GM12864 (cell line): ENCODE data around the gene PDLIM1.

Experiments used
- DNase-seq: peaks from one replicate; pipeline ENCODE4 v3.0.0-alpha.2; 2011; ENCODE audit warnings: low read depth
- H3K4me3 ChIP-seq: 2 replicates; pipeline ENCODE4 v1.5.1; 2011; ENCODE audit warnings: mild to moderate bottlenecking, low read depth, low read length, control low read depth
- TF ChIP-seq, protein P1 (sequence below): IDR thresholded peaks from 2 replicates; pipeline ENCODE4 v1.5.1; 2011; ENCODE audit warnings: low read depth, mild to moderate bottlenecking, moderate library complexity, low read length, control low read depth, inconsistent platforms; ENCODE audit errors: missing control alignments

The PDLIM1 gene, protein sequence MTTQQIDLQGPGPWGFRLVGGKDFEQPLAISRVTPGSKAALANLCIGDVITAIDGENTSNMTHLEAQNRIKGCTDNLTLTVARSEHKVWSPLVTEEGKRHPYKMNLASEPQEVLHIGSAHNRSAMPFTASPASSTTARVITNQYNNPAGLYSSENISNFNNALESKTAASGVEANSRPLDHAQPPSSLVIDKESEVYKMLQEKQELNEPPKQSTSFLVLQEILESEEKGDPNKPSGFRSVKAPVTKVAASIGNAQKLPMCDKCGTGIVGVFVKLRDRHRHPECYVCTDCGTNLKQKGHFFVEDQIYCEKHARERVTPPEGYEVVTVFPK

DNA sequence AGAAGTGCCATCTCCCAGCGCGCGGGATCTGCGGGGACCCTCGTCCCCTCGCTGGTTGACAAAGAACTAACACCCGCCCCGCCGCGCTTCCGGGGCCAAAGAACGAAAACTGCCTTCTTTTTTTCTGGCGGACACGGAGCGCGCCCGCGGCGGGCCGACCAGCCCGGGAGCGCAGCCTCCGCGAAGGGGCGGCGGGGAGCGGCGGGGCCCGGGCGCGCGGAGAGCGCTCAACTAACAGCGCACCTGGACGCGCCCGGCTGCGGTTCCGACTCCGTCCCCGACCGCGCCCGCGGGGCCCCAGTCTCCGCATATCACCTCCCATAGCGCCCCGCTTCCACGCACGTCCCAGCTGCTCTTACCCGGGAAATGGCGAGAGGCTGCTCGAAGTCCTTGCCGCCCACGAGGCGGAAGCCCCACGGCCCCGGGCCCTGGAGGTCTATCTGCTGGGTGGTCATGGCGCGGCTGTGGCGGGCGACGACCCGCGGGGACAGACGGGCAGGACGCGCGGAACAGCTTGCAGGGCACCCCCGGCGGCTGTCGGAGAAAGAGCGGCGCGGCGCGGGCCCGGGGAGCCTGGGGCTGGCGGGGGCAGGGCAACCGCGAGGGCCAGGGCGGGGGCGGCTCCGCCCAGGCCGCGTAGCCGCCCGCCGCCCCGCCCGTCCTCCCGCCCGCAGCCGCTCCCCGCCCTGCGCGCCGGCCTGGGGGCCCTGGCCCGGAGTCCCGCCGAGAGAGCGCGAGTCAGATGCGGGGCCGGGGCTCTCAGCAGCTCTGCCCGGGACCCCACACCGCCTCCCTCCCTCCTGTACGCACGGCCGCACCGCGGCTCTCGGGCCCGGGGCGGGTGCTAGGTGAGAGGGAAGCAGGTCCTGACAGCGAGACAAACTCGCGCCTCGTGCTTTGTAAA, at the start of gene PDLIM1:
PDLIM1 (minus strand) TSS at position 543 of the 904 bp plus-strand sequence; CDS start at position 455, 88 bp downstream.
- DNase-seq = no peak
- peak within 1 kb of the TSS; percentile 96 for H3K4me3 ChIP-seq
- TF ChIP-seq, protein P1, sequence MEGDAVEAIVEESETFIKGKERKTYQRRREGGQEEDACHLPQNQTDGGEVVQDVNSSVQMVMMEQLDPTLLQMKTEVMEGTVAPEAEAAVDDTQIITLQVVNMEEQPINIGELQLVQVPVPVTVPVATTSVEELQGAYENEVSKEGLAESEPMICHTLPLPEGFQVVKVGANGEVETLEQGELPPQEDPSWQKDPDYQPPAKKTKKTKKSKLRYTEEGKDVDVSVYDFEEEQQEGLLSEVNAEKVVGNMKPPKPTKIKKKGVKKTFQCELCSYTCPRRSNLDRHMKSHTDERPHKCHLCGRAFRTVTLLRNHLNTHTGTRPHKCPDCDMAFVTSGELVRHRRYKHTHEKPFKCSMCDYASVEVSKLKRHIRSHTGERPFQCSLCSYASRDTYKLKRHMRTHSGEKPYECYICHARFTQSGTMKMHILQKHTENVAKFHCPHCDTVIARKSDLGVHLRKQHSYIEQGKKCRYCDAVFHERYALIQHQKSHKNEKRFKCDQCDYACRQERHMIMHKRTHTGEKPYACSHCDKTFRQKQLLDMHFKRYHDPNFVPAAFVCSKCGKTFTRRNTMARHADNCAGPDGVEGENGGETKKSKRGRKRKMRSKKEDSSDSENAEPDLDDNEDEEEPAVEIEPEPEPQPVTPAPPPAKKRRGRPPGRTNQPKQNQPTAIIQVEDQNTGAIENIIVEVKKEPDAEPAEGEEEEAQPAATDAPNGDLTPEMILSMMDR = peak; percentile 32

DNA sequence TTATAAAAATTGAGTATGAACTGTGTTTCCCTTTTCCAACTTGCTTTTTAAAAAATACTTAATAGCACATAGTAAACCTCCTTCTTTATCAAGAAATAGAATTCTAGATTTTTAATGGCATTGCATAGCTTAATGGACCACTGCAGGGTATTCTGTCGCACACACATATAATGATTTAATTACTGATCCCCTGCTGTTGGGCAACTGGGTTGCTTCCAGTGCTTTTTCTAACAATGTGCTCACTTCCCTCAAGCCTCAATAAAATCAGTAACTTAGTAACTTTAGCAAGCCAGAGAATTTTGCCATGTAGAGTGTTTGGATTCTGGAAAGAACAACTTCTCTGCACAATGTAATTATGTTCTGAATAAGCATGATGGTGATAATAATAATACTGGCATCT, 49.1 kb upstream of the PDLIM1 start:
- no peak overlapping the region for H3K4me3 ChIP-seq
- DNase-seq = no peak

DNA sequence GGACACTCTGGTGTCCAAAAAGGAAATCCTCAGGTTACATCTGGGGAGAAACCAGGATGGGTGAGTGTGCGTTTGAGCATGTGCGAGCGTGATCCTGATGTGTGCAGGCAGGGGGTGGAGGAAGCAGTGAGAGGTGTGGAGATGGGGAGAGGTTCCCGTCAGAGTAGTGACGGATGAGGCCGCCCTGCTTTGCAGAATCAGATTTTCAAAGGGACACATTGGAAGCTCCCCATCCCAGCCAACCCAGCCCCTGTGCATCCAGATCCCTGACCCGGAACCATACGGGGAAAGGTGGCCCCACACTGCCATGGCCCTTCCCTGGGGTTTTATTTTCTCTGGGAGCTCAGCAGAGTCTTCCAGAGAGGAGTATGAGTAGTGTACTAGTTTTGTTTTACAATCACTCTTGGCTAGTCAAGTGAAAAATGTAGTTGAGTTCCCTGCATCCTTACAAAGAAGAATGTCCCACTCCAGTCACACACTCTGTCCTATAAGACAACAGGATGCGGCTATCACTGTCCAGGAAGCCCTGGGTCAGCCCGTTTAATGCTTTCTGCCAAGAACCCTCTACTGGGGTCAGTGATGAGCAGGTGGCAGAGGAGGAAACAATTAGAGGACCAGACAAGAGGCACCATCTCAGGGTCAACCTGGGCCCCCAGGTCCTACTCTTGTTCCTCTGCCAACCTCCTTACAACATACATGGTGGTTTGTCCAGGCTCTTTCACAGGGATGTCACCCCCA, 46.8 kb upstream of the PDLIM1 start:
- TF ChIP-seq, protein P1 = no peak
- no peak overlapping the region for H3K4me3 ChIP-seq
- DNase-seq = no peak

More for the DNA sequence above, 49.1 kb upstream of the PDLIM1 start:
- TF ChIP-seq, protein P1 = no peak

DNA sequence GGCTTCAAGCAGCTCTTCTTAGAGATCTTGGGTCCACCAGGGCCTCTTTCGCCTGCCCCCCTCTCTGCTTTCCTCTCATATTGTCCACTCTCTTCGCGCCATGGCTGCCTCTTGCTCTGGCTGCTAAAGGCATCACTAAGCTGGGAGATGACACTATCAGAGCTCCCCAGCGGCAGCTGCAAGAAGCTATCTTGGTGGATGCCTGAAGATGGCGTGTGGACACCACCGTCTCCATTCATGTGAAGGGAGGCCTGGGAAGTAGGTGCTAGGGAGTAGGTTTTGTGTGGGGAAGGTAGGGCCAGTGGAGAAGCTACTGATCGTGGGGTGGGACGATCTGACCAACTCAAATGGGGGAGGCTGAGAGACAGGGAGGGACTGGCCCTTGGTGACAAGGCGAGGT, 45.9 kb upstream of the PDLIM1 start:
- TF ChIP-seq, protein P1 = no peak
- no peak overlapping the region for H3K4me3 ChIP-seq
- DNase-seq = no peak

DNA sequence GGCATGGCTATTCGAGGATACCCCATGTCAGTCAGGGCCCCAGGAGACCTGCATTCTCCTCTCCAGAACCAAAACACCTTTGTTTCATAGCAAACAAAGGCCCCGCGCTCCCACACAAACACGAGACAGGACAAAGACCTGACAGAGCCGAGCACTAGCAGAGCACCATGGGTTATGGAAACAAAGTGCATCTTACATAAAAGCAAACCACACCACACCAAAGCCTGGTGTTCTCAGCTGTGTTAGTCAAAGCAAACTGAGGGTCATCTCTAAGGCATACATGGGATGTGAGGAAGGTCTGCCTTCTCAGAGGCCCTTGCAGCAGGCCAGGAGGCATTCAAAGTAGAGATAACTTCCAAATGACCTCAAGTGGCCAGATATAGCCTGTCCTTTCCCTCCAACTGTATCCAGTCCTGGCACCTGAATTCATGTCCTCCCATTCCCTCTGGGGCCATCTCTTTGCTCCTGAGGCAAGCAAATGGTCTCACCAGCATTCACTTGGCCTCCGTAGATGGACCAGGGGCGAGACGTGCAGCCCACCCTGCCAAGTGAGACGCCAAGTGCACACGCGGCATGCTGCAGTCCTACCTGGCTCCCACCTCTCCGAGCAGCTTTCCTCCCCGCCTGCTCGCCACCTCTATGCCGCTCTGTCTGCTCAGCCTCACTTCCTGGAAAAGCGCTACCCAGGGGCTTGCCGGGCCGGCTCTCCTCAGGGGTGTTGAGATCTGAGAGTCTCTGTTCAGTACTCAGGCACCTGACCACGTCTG, 45.3 kb upstream of the PDLIM1 start:
- DNase-seq = no peak
- TF ChIP-seq, protein P1 = no peak
- no peak overlapping the region for H3K4me3 ChIP-seq

GRCh38 chr10:95334805-95335144, 44.0 kb upstream of the PDLIM1 start:
- DNase-seq = no peak
- TF ChIP-seq, protein P1 = no peak
- no peak overlapping the region for H3K4me3 ChIP-seq
